ENCODE results near the gene SLC13A1.

SLC13A1 gene

DNA sequence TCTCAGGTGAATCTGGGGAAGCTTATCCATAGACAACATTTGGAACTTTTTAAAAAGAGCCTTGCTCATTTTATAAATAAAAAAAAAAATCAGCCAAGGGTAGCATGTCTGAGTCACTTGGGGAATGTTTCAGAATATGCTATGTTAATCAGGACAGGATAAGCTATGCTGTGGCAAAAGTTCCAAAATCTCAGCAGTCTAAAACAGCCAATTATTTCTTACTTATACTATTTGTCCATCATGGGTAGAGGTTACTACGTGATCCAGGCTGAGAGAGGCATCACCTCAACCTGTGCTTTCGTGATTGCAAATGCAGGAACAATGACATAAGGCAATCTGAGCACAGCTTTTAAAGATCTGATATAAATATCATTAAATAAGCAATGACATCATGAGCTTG, 6.5 kb downstream of the SLC13A1 start:
- DNase-seq, result no peak

DNA sequence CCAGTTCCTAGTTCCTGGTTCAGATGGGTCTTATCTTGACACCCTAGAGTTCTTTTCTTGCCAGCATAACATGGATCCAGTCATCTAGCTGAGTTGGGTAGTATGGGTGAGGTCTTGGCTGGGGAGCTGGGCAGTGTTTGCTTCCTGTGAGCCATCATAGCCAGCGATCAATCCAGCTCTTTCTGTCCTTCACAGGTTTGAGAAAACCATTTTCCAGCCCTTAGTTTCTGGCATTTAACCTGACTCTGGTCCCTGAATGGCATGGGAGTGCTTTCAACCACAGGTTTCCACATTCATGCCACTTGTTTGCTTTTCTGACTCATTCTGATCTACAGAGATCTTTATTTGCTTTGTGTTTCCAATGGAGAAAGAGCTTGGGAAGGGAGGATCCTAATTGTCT, 8.6 kb downstream of the SLC13A1 start:
- DNase-seq, result no peak

- DNase-seq, result no peak
Observed at GRCh38 chr7:123190109-123190831, 9.5 kb downstream of the SLC13A1 start.

DNA sequence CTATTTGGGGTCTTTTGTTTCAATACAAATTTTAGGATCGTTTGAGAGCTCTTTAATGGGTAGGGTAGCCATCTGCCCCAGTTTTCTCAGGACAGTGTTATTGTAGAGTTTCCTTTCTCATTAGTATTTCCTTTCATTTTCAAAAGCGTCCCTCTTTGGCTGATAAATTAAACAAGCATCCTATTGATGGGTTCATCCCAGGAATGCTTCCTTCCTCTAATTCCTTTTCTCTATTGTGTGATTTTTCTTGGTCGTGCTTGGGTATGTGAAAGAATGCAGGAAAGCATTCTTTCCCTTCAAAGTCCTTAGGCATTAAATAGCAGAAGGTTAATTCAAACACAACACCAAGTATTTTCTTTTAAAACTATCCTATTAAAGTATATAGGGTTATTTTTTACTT, 14.0 kb downstream of the SLC13A1 start:
- no peak for DNase-seq

- DNase-seq, result no peak
Observed at GRCh38 chr7:123184271-123184670, 15.5 kb downstream of the SLC13A1 start.

GRCh38 chr7:123183431-123183830, 16.3 kb downstream of the SLC13A1 start:
- peak; percentile 58 for DNase-seq

- DNase-seq, result no peak
Observed at GRCh38 chr7:123177442-123177841, 22.3 kb downstream of the SLC13A1 start.

- DNase-seq, result no peak
Observed at GRCh38 chr7:123170333-123171246, 29.2 kb downstream of the SLC13A1 start.

DNA sequence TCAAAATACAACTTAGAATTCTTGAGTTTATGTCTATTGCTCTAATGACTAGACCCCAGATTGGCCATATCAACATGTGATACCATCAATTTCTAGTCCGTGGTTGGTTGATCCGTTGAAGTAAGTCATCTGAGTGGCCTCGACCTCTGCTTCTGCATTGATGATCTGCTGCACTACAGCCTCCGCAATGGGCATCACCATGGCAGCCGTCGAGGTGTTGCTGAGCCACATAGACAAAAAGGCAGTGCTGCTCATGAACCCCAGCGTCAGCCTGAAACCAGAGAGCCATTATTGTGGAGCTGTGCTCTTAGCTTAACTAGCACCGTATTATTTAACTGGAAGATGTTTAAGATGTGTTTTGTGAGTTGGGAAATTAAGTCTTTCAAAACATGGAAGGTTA, 30.7 kb downstream of the SLC13A1 start:
- DNase-seq, result no peak

GRCh38 chr7:123157606-123158005, 42.2 kb downstream of the SLC13A1 start:
- DNase-seq, result no peak

DNA sequence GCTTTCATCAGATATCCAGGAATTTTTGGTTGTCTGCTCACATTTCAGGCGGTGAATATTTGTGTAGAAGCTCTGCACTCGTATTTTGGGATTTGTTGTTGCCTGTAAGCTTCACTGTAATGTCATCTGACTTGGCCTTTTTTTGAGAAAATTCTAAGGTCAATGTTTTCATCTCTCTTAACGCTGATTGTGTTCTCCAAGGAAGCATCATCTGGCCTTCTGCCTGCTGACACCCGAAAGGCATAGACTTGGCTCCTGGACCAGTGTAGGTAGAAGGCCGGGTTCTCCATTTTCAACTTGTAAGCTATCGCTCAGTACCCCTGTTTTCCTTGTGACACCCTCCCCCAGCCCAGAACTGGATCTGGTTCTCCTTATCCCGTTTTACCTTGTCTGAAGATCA, 44.2 kb downstream of the SLC13A1 start:
- no peak for DNase-seq

DNA sequence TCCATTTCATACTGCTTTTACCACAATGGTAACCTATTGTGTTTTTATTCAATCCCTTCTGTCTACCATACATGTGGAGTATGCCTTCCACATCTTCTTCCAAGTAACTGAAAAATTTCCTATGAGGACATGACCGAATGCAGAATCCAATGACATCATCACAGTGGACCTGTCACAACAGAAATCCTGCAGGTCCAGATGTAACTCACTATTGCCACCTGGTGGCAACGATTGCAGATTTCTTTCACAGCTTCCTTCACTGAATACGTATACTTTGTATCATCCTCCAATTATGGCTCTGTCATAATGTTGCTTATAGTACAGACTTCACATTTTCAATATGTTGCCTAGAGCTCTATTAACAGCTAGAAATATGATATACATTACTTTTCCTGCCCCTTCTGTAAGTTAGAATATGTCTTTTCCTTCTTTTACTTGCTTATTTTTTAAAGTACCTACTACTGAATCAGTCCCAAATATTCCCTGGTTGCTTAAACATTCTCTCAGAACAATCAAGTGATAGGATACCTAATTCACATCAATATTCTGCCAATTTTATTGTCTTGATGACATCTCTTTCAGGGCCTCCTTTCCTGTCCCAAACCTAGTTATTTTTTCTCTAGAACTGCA, 45.4 kb downstream of the SLC13A1 start:
- DNase-seq, result peak; percentile 84

DNA sequence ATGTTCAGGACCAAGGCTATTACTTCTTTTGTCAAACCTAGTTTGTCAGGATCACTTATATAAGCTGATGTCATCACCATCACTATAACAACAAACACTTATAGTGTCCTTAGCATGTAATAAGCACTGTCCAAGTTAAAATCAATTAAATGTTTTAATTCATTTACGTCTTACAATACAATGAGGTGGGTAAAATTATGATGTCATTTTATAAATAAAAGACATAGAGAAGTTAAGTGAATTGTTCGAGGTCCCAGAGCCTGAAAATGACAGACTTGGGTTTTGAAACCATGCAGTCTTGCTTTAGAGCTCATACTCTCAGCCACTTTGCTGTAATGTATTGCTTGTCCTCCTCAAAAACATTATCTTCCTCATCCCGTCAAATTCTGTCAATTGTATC, 48.3 kb downstream of the SLC13A1 start:
- no peak for DNase-seq

- no peak for DNase-seq
Observed at GRCh38 chr7:123148813-123149212, 51.0 kb downstream of the SLC13A1 start.

DNA sequence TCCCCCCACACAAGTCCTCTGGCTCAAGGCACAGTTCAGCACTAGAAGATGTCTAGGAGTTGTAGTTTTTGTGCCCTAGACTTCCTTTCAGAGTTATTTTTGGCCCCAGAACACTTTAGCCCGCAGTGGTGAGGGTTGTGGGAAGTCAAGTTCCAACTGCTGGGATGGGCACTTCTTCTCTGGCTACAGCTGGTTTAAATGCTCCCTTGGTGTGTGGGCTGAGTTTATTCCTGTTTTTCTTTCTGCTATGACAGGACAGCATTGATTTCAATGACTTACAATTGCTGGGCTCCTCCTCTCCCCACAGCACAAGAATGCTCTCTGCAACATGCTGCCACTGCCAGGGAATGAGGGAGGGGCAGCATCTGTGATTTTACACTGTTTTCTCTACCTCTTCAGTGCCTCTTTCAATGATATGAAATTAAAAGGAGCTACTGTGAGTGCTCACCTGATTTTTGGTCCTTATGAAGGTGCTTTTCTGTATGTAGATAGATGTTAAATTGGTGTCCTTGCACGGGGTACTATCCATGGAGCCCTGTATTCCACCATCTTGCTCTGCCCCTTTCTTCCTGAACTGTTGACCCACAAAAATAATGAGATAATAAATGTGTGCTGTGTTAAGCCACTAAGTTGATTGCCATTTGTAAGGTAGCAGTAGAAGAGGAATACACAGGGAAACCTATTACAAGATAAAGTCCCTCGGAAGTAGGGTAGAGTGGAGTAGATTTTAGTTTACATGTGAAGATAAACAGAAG, 56.3 kb downstream of the SLC13A1 start:
- DNase-seq, result no peak

- no peak for DNase-seq
Observed at GRCh38 chr7:123140561-123140960, 59.2 kb downstream of the SLC13A1 start.

DNA sequence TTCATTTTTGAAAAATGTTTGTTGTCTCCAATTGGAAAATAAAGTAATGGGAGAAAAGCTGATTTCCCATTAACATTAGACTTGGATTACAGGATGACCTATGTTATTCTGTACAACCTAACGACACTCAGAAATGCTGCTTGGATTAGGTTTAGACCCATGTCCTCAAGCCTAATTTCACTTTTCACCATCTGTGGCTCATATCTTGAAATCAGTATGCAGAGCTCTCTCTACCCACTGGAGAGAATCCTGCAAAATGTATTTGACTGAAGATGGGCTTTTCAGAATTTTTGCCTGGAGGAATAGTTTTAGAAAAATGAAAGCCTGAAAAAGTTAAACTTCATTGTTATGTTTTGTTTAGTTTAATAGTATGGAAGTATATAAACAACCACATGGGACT, 63.8 kb downstream of the SLC13A1 start:
- no peak for DNase-seq

GRCh38 chr7:123133924-123134323, 65.8 kb downstream of the SLC13A1 start:
- DNase-seq, result no peak

DNA sequence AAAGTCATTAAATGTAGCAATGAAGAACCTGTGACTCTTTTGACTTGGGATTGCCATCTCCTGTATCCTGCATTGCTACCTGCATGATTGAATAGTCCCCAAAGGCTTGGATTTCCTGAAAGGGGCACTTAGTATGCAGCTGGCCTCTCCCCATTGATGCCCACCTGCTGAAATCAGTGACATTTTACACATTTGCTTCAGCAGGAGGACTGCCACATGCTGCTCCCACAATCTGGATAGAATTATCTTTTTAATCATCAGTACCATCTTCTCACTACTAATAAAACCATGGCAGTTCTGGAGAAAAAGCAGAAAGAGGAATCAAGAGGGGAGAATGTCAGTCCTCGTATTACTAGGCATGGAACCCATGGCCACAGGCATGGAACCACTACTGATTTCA, 67.8 kb downstream of the SLC13A1 start:
- DNase-seq, result no peak

DNA sequence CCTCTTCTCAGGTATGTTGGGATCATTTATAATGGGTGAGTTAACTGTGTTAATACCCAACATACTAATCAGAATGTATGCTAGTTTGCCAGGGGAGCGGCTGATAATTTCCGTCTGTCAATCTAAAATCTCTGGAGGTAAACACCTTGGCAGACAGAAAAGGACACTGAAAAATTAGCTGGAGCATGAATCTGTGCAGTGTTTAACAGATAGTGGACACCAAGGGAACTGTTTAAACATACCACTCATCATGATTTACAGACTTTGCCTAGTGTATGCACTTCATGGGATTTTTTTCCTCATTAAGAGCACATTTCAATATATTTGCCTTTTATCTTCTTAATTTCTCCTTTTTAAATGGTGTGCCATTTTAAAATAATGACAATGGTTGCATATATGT, 68.2 kb downstream of the SLC13A1 start:
- no peak for DNase-seq

- no peak for DNase-seq
Observed at GRCh38 chr7:123131140-123131539, 68.6 kb downstream of the SLC13A1 start.

DNA sequence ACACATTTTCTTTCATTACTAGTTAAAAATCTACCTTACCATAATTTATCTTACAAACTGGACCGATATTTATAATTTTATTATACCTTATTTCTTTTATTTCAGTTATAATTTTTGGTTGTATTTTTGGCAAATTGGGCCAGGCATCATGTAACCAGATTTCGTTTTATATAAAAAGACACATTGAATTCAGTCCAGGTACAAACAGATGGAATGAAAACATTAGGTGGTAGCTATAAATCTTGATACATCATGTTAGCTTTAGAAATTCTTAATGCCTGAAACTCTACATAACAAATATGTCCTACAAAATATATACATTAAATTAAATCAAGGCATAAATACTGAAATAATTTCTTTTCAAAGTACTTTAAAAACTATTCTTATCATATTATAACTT, 73.1 kb downstream of the SLC13A1 start:
- no peak for DNase-seq

DNA sequence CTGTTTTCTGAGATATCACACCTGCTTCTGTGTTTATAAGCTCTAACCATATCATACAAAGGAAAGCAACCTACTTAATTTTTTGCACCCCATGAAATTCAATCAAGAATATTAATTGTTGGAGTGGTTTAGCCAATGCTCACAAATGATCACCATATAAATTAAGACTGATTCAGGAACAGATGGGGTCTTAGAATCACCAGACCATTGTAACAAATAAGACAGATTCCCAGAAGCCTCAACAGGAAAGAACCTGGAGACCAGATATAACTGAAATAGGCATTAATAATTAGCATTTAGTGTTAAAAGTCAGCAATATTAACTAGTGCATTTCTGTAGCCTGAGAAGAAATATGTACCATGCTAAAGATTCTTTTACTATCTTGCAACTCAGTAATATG, 73.6 kb downstream of the SLC13A1 start:
- no peak for DNase-seq

Data from islet precursor cell (in vitro differentiated cells).